GM21723 (cell line): ENCODE results near the gene LEUTX.

Experiments
- ATAC-seq: cut with Tn5 transposase; IDR thresholded peaks from one replicate; pipeline ENCODE4 v1.9.1; 2021; ENCODE audit warnings: mild to moderate bottlenecking, moderate library complexity; ENCODE audit not compliant: unreplicated experiment

Gene LEUTX

GRCh38 chr19:39820696-39821095 is 42.0 kb downstream of the LEUTX start:
- no peak for ATAC-seq

DNA sequence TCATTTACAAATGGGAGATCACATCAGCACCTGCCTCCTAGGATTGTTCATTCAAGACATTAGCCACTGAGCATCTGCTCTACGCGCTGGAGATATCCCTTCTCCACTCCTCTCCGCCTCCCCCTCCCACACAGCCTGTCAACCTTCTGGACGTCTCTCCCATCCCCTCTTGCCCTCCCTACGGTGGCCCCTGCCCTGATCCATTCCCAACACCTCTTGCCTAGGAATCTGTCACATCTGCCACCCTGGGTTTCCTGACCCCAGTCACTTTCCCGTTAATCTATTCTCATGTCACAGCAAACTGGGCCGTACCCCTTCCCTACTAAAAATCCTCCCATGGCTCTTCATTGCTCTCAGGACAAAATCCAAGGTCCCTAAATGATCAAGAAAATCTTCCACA is 45.0 kb downstream of the LEUTX start:
- ATAC-seq, result no peak

DNA sequence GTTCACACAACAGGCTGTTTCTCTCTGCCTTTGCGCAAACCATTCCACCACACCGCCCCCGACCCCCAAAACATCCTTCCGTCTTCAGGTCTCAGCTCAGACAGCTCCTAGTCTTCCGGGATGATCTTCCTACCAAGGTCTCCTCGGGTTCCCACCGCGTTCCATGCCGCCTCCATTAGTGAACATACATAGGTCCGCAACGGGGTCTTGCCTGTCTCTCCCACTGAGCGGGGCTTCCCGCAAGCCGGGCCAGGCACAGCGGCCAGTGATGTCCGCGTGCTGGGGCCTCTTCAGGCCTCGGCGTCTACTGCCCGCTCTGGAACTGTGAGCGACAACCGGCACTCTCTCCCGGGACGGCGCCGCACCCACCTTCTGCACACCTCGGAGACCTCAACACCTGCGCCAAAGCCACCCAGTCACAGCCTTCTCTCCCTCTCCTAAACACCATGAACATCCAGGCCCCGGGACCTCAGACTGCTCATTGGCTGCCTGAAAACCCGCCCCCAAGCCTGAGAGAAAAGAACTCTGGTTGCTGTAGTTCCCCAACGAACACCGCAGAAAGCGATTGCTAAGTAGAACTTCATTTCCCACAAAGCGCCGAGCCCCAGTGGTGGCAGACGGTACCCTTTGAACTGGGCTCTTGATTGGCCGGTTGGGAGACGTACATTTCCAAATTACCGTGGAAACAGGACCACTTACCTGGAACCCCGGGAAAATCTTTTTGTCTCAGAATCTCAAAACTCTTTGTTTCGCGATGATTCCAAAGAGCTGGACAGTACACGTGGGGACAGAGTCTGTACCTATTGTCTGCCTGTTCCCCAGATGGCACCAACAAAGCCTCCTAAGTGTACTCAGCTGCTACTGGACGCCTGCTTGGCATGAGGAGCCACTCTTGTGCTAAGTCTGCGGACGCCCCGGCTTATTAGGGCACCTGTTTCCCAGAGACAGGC is 45.8 kb downstream of the LEUTX start:
- ATAC-seq, result peak; percentile 91

DNA sequence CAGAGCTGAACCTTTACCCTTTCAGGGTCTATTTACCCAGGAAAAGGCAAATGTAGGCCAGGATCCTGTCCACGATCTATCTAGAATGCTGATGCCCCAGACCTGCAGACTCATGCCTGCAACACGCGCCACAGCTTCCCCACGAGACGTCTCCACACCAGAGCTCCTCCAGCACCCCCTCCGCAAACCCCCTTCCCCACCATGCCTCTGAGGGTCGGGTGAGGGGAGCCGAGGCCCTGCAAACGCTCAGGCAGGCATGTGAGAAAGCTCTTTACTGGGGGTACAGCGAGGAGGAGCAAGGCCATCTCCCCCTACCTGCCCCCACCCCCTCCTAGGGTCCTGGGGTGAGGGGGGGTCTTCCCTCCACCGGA is 46.4 kb downstream of the LEUTX start:
- ATAC-seq, result no peak

- no peak for ATAC-seq
Measured at GRCh38 chr19:39825531-39826076, 47.0 kb downstream of the LEUTX start.

- no peak for ATAC-seq
Measured at GRCh38 chr19:39826311-39826945, 47.8 kb downstream of the LEUTX start.

GRCh38 chr19:39827216-39827615 is 48.6 kb downstream of the LEUTX start:
- no peak for ATAC-seq

DNA sequence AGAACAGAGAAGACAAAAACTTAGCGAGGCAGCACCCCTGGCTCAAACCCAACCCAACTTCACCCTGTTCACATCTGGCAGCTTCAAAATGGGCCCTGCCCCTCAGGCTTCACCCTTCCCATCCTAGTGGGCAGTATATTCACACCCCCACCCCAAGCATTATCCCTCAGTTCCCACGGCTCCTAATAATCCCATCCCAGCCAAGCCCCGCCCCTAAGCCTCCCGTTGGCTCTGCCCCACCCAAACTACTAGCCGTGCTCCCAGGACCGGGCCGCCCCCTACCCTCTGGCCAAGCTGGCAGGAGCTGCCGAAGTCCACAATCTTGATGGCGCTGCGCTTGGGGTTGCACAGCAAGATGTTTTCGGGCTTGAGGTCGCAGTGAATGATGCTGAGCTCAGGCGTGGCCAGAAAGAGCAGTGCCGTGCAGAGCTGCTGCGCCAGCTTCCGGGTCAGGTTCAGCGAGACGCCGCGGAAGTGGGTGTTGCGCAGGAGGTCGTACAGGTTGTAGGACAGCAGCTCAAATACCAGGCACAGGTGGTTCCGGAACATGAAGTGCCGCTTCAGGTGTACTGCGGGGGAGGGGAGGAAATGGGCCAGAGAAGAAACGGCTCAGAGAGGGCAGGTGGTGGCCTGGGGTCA is 49.5 kb downstream of the LEUTX start:
- ATAC-seq, result no peak

DNA sequence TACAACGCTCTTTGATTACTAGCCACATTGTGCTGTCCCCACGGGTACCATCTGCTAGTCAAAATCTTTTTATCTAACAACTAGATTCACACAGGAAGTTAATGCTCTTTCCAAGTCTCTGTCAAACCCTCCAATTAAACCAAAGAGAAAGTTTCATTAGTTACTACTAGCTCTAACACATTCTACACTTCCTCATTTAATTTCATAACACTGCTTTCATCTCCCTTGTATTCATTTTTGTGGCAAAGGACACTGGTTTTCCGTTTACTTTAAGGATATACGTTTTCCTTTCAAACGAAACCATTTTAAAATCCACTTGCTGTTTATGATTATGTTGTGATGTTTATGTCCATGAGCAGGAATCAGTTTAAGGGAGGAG is 50.0 kb downstream of the LEUTX start:
- ATAC-seq, result no peak

DNA sequence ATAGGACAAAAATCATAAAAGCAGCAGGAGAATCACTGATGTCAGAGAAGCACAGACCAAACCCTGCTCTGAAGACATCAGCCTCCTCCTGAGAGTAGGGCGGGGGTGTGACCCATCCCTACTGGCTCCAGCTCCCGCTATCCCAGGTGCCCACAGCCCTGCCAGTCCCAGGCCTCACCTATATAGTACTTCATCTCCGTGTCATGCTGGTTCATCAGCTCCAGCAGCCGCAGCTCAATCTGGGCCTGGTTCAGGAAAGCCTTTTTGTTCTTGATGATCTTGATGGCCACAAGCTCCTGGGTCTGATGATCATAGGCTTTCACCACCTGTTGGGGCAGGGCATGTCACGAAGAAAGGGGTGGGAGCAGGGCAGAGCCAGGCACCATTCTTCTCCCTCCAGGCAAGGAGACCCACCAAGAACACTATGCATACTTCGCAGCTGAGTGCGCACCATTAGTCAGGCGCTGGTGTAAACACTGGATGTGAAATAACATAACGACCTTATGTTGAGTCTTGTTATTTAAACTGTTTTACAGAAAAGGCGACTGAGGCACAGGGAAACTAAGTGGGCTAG is 51.1 kb downstream of the LEUTX start:
- ATAC-seq, result no peak

DNA sequence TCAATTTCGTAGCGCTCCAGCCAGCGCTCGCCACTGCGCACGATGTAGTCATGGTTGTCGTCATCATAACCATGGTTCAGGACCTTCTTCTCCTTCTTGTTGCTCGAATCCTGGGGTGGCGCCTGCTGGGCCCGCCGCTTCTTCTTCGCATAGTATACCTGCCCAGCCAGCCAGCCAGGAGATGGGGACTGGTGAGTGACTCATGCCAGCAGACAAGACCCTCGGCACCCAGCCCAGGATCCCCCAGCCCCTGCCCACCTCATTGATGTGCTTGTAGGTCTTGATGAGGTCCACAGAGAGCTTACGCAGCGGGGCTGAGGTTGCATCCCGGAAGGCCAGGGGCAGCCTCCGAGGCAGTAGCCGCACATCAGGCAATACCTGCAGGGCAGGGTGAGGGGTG is 51.8 kb downstream of the LEUTX start:
- ATAC-seq, result no peak

GRCh38 chr19:39830847-39831246 is 52.2 kb downstream of the LEUTX start:
- ATAC-seq, result no peak

DNA sequence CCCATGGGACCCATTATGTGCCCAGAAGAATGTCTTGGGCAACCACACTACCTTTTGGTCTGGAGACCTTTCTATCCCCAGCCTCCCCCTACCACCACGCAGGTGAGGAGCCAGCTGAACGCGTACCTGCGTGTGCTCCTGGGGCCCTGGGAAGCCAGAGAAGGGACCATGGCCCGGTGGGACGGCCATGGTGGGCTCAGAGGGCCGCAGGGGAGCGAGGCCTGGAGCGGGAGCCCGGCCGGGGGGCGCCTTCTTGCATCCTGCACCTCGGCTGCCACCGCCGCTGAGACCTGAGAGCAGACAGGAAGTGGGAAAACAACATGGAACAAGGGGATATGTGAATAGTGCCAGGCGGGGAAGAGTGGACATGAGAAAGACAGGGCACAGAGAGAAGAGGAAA is 53.0 kb downstream of the LEUTX start:
- ATAC-seq, result no peak

DNA sequence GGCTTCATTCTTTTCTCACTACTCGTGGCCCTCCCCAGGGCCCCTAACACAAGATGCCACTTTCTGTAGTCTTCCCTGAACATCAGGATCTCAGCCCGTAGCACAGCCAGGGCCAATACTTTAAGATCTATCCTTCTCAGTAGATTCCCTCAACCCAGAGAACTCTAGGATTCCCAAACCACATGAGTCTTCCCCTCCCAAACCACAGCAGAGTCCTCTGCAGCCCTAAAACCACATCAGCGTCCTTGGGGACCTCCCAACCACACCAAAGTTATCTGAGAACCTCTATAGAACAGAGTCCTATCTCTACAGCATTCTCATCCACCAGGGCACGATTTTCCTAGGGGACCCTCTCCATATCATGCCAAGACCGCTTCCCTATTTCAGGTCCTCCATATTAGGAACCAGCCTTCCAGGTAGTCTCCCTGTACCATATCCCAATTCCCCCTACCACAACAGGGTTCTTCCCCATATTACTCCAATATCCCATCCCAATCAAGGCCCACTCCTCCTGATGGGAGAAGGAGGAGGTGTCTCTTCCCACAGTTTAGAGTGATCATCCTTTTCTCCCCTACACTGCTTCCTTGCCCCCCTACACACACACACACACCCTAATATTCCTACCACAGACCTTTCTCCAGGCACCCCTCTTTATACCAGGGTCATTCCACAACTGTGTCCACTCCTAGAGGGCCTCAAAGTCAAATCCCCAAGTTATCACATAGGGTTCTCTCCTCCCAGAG is 53.9 kb downstream of the LEUTX start:
- no peak for ATAC-seq

DNA sequence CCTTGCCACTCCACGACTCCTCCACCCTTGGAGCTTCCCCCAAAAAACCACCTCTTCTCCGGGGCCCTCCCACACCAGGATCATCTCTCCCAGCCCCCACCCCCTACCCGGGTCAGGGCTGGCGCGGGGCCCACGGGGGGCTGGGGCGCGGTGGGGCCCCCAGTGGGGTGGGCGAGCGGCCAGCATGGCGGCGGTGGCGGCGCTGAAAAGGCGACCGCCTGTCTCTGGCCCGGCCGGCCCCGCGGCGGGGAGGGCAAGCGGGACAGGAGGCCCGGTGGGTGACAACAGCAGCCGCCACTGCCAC is 54.5 kb downstream of the LEUTX start:
- peak; percentile 6 for ATAC-seq

GRCh38 chr19:39833464-39834286 is 55.0 kb downstream of the LEUTX start, which contains the start of gene DYRK1B:
DYRK1B (minus strand) TSS chr19:39834162; CDS start chr19:39831867, 2,295 bp downstream.
- ATAC-seq, result peak; percentile 86

- no peak for ATAC-seq
Measured at GRCh38 chr19:39834287-39834841, 55.7 kb downstream of the LEUTX start.
